ENCODE results near the gene KCNK6. TPM values are rescaled to one million over a fixed set of nuclear protein-coding genes. Genes with fewer than 3 reads are reported as not detected.
A peak's percentile ranks its signal among the peaks of the same experiment; 100 is the strongest.
"Not testable (repeated sequence)": the region's sequence is repeated elsewhere in the genome, so short reads cannot be mapped to it uniquely, and the experiment has no call there.

The KCNK6 gene
- total RNA-seq, 1 experiment from 2014 or later = 5.3 TPM

DNA sequence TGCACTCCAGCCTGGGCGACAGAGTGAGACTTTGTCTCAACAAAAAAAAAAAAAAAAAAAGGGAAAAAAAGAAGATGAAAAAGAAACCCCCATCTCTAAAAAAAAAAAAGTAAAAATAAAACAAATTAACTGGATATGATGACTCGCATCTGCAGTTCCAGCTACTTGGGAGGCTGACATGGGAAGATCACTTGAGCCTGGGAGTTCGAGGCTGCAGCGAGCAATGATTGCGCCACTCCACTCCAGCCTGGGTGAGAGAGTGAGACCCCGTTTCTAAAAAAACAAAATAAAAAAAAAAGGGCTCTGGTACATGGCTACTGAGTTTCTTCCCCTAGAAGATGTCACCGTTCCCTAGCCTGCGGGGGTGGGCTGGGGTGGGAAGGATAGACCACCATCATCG is 13.6 kb downstream of the KCNK6 start:
- Mint-ChIP-seq H3K4me1 (ENCODE audit: insufficient read depth, unreplicated experiment) (peaks cover 8% of the 10 kb centered on the region), H3K27me3 (ENCODE audit: insufficient read depth, unreplicated experiment) (no peaks in the 10 kb centered on the region), H3K36me3 (ENCODE audit: insufficient read depth, unreplicated experiment) (peaks cover 7% of the 10 kb centered on the region), H3K27ac (ENCODE audit: low read depth, unreplicated experiment) (no peak overlapping the region), H3K4me3 (ENCODE audit: unreplicated experiment) (no peak overlapping the region), H3K9me3 (ENCODE audit: unreplicated experiment) (no peaks in the 10 kb centered on the region)
- TF ChIP-seq, protein P1, sequence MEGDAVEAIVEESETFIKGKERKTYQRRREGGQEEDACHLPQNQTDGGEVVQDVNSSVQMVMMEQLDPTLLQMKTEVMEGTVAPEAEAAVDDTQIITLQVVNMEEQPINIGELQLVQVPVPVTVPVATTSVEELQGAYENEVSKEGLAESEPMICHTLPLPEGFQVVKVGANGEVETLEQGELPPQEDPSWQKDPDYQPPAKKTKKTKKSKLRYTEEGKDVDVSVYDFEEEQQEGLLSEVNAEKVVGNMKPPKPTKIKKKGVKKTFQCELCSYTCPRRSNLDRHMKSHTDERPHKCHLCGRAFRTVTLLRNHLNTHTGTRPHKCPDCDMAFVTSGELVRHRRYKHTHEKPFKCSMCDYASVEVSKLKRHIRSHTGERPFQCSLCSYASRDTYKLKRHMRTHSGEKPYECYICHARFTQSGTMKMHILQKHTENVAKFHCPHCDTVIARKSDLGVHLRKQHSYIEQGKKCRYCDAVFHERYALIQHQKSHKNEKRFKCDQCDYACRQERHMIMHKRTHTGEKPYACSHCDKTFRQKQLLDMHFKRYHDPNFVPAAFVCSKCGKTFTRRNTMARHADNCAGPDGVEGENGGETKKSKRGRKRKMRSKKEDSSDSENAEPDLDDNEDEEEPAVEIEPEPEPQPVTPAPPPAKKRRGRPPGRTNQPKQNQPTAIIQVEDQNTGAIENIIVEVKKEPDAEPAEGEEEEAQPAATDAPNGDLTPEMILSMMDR (IDR thresholded peaks at IDR 0.05; ENCODE audit: unreplicated experiment) = no peak
- POLR2A ChIA-PET = no interaction called here
- CTCF ChIA-PET = interaction anchor here (0.6 to 6.7 kb wide), 7 partner anchors 29 to 431 kb away, joined by 3 to 102 read pairs (median 4); partner anchors contain the start of gene C19orf33
- intact Hi-C loops (cut with micrococcal nuclease) = no loop called here
- no TSS peak for BruUV-seq (replicated peaks)
- no peak for DNase-seq (ENCODE audit: unreplicated experiment)

DNA sequence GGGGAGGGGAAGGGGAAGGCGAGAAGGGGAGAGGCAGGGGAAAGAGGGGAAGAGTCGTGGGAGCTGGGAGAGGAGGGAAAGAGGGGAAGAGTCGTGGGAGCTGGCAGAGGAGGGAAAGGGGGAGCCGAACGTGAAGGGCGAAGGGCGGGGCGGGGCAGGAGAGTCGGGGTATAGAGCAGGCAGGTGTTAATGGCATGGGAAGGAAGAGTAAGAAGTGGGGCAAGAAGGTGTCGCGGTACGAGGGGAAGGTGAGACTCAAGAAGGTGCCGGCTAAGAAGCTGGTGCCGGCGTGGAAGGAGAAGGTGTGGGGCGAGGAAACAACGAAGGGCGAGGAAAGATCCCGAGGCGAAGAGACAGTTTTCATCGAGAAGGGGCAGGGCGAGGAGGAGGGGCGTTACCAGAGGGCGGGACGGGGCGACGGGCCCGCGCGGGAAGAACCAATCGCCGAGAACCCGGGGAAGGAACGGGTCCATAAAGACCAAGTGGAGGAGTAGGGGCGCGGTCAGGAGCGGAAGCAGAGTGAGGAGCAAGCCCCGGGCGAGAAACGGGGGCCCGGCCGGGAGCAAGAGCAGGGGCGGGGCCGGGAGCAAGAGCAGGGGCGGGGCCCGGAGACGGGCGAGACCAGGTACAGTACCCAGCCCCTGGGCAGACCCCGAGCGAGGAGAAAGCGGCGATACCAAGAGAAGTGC is 16.4 kb downstream of the KCNK6 start:
- Mint-ChIP-seq H3K36me3 (ENCODE audit: insufficient read depth, unreplicated experiment) (peaks cover 13% of the 10 kb centered on the region), H3K27ac (ENCODE audit: low read depth, unreplicated experiment) (peak overlapping the region; percentile 88), H3K9me3 (ENCODE audit: unreplicated experiment) (no peaks in the 10 kb centered on the region), H3K4me3 (ENCODE audit: unreplicated experiment) (peak overlapping the region; percentile 97), H3K4me1 (ENCODE audit: insufficient read depth, unreplicated experiment) (peaks cover 14% of the 10 kb centered on the region), H3K27me3 (ENCODE audit: insufficient read depth, unreplicated experiment) (no peaks in the 10 kb centered on the region)
- intact Hi-C loops (cut with micrococcal nuclease) = loop anchor here (1.0 to 2.0 kb wide), 7 partner anchors 31 to 434 kb away; partner anchors contain the start of genes C19orf33, GGN, PSMD8 and SPRED3
- TF ChIP-seq, protein P1 (IDR thresholded peaks at IDR 0.05; ENCODE audit: unreplicated experiment) = no peak
- ChIA-PET CTCF (interaction anchor here (0.6 to 6.7 kb wide), 19 partner anchors 17 to 968 kb away, joined by 3 to 102 read pairs (median 4); partner anchors contain the start of genes KCNK6 and PSMD8), POLR2A (interaction anchor here (0.6 to 2.5 kb wide), 13 partner anchors 15 to 1007 kb away, joined by 3 to 37 read pairs (median 5); partner anchors contain the start of genes C19orf33, KCNK6 and PSMD8)
- peak; percentile 98 for DNase-seq (ENCODE audit: unreplicated experiment)
- BruUV-seq (replicated peaks) = no TSS peak

DNA sequence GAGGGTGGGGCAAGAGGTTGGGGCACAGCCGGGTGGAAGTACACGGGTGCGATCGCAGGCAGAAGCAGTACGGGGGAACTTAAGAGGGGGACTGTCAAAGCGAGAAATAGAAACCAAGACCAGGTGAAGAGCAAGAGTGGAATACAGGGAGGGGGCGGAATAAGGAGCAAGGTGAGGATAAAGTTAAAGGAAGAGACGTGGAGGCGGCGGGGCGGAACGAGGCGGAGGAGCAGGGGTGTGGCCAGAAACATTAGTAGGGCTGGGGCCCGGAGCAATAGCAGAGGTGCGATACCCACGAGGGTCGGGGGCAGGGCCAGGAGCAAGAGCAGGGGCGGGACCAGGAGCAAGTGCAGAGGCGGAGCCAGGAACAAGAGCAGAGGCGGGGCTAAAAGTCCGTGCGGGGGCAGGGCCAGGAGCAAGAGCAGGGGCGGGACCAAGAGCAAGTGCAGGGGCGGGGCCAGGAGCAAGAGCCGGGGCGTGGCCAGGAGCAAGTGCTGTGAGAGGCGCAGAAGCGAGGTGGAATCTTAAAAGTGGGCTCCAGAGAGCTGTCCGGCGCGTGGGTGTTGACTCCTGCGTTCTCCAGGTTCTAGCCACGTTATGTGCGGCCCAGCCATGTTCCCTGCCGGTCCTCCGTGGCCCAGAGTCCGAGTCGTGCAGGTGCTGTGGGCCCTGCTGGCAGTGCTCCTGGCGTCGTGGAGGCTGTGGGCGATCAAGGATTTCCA is 17.2 kb downstream of the KCNK6 start:
- ChIA-PET CTCF (interaction anchor here (1.0 to 6.7 kb wide), 7 partner anchors 18 to 437 kb away, joined by 5 to 102 read pairs (median 7); partner anchors contain the start of gene KCNK6), POLR2A (interaction anchor here (0.6 to 2.5 kb wide), 10 partner anchors 22 to 1006 kb away, joined by 3 to 37 read pairs (median 4); partner anchors contain the start of genes PSMD8 and SPINT2)
- H3K9me3 Mint-ChIP-seq (ENCODE audit: unreplicated experiment) = no peaks in the 10 kb centered on the region
- H3K36me3 Mint-ChIP-seq (ENCODE audit: insufficient read depth, unreplicated experiment) = peaks cover 13% of the 10 kb centered on the region
- DNase-seq (ENCODE audit: unreplicated experiment) = peak; percentile 96
- TF ChIP-seq, protein P1 (IDR thresholded peaks at IDR 0.05; ENCODE audit: unreplicated experiment) = no peak
- BruUV-seq (replicated peaks) = no TSS peak
- H3K4me1 Mint-ChIP-seq (ENCODE audit: insufficient read depth, unreplicated experiment) = peaks cover 14% of the 10 kb centered on the region
- H3K4me3 Mint-ChIP-seq (ENCODE audit: unreplicated experiment) = peak overlapping the region; percentile 97
- H3K27ac Mint-ChIP-seq (ENCODE audit: low read depth, unreplicated experiment) = peak overlapping the region; percentile 88
- no peaks in the 10 kb centered on the region for H3K27me3 Mint-ChIP-seq (ENCODE audit: insufficient read depth, unreplicated experiment)
- intact Hi-C loops (cut with micrococcal nuclease) = loop anchor here (1.0 to 2.0 kb wide), 2 partner anchors 38 to 52 kb away; partner anchors contain the start of genes GGN, PSMD8 and SPRED3

DNA sequence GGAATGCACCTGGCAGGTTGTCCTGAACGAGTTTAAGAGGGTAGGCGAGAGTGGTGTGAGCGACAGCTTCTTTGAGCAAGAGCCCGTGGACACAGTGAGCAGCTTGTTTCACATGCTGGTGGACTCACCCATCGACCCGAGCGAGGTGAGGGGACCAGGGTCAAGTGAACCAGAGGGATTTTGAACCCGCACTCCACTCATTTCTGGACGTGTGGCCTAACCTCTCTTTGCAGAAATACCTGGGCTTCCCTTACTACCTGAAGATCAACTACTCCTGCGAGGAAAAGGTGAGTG is 17.7 kb downstream of the KCNK6 start:
- Mint-ChIP-seq H3K4me1 (ENCODE audit: insufficient read depth, unreplicated experiment) (peaks cover 14% of the 10 kb centered on the region), H3K27me3 (ENCODE audit: insufficient read depth, unreplicated experiment) (no peaks in the 10 kb centered on the region), H3K4me3 (ENCODE audit: unreplicated experiment) (peak overlapping the region; percentile 97), H3K36me3 (ENCODE audit: insufficient read depth, unreplicated experiment) (peaks cover 13% of the 10 kb centered on the region), H3K27ac (ENCODE audit: low read depth, unreplicated experiment) (peak overlapping the region; percentile 88), H3K9me3 (ENCODE audit: unreplicated experiment) (no peaks in the 10 kb centered on the region)
- no TSS peak for BruUV-seq (replicated peaks)
- intact Hi-C loops (cut with micrococcal nuclease) = loop anchor here (2.0 kb wide), 1 partner anchor 51 kb away; the partner anchor contains the start of genes GGN and SPRED3
- ChIA-PET POLR2A (interaction anchor here (0.8 to 2.5 kb wide), 3 partner anchors 38 to 73 kb away, joined by 3 to 37 read pairs (median 3); partner anchors contain the start of genes PSMD8 and SPINT2), CTCF (interaction anchor here (0.7 to 1.2 kb wide), 2 partner anchors 25 to 551 kb away, joined by 3 read pairs; no protein-coding TSS in a partner anchor)
- DNase-seq (ENCODE audit: unreplicated experiment) = peak; percentile 20
- TF ChIP-seq, protein P1 (IDR thresholded peaks at IDR 0.05; ENCODE audit: unreplicated experiment) = no peak

DNA sequence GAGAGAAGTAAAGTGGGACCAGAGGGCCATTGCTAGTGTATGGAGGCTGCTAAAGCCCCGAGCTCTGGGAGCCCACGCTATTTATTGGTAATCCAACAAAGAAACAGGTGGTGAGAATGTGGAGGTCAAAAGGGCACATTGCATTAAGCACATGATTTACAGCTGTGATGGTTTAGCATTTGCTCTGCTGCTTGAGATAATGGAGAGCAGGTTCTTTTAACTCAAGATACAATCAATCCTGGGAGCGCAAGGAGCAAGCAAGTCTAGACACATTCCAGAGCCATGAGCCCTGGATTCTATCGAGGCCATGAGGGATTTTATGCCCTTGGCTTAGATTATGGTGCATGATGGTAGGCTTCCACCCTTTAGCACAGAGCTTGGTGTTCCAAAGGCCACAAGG is 19.4 kb downstream of the KCNK6 start:
- not testable (repeated sequence) for H3K4me3 Mint-ChIP-seq (ENCODE audit: unreplicated experiment)

More for the DNA sequence above, 19.4 kb downstream of the KCNK6 start:
- Mint-ChIP-seq H3K36me3 (ENCODE audit: insufficient read depth, unreplicated experiment) (peaks cover 13% of the 10 kb centered on the region), H3K4me1 (ENCODE audit: insufficient read depth, unreplicated experiment) (peaks cover 14% of the 10 kb centered on the region)
- ChIA-PET POLR2A (interaction anchor here (0.7 to 0.9 kb wide), 2 partner anchors 24 to 437 kb away, joined by 3 read pairs; no protein-coding TSS in a partner anchor), CTCF (interaction anchor here (0.5 to 1.1 kb wide), 2 partner anchors 412 to 591 kb away, joined by 3 read pairs; partner anchors contain the start of genes MRPS12 and SARS2)
- H3K9me3 Mint-ChIP-seq (ENCODE audit: unreplicated experiment); H3K27ac Mint-ChIP-seq (ENCODE audit: low read depth, unreplicated experiment); DNase-seq (ENCODE audit: unreplicated experiment); BruUV-seq (replicated peaks); intact Hi-C loops (cut with micrococcal nuclease); H3K27me3 Mint-ChIP-seq (ENCODE audit: insufficient read depth, unreplicated experiment): not testable (repeated sequence)

Data from MCF 10A (cell line).